Measurements from ENCODE around the gene ACTR1B.
"Not testable (repeated sequence)": the region's sequence is repeated elsewhere in the genome, so short reads cannot be mapped to it uniquely, and the experiment has no call there.

ACTR1B gene

GRCh38 chr2:97658691-97659157, 5.1 kb downstream of the ACTR1B start:
- DNase-seq (ENCODE audit: low spot score) = no peak

- DNase-seq (ENCODE audit: low spot score) = no peak
Measured at GRCh38 chr2:97657986-97658690, 5.7 kb downstream of the ACTR1B start.

- no peak for DNase-seq (ENCODE audit: low spot score)
Measured at GRCh38 chr2:97656905-97657587, 6.8 kb downstream of the ACTR1B start.

- DNase-seq (ENCODE audit: low spot score) = no peak
Measured at GRCh38 chr2:97656129-97656755, 7.6 kb downstream of the ACTR1B start.

- no peak for DNase-seq (ENCODE audit: low spot score)
Measured at GRCh38 chr2:97654791-97655190, 9.1 kb downstream of the ACTR1B start.

- no peak for DNase-seq (ENCODE audit: low spot score)
Measured at GRCh38 chr2:97654309-97654708, 9.5 kb downstream of the ACTR1B start.

GRCh38 chr2:97653874-97654273, 10.0 kb downstream of the ACTR1B start:
- DNase-seq (ENCODE audit: low spot score) = no peak

GRCh38 chr2:97653473-97653872, 10.4 kb downstream of the ACTR1B start:
- no peak for DNase-seq (ENCODE audit: low spot score)

- no peak for DNase-seq (ENCODE audit: low spot score)
Measured at GRCh38 chr2:97651114-97651513, 12.7 kb downstream of the ACTR1B start.

GRCh38 chr2:97646977-97647376, 16.9 kb downstream of the ACTR1B start:
- DNase-seq (ENCODE audit: low spot score) = no peak

- peak; percentile 99 for DNase-seq (ENCODE audit: low spot score)
Measured at GRCh38 chr2:97645695-97646629, 17.9 kb downstream of the ACTR1B start, which contains the start of gene COX5B. COX5B (plus strand) TSS chr2:97646062; CDS start chr2:97646087, 25 bp downstream.

GRCh38 chr2:97645112-97645694, 18.6 kb downstream of the ACTR1B start:
- DNase-seq (ENCODE audit: low spot score) = no peak

- peak; percentile 0 for DNase-seq (ENCODE audit: low spot score)
Measured at GRCh38 chr2:97644023-97644717, 19.7 kb downstream of the ACTR1B start.

GRCh38 chr2:97626049-97626430, 37.8 kb downstream of the ACTR1B start:
- DNase-seq (ENCODE audit: low spot score) = not testable (repeated sequence)

- not testable (repeated sequence) for DNase-seq (ENCODE audit: low spot score)
Measured at GRCh38 chr2:97625354-97626048, 38.3 kb downstream of the ACTR1B start.

GRCh38 chr2:97622976-97623375, 40.9 kb downstream of the ACTR1B start:
- not testable (repeated sequence) for DNase-seq (ENCODE audit: low spot score)

GRCh38 chr2:97620492-97620891, 43.4 kb downstream of the ACTR1B start:
- DNase-seq (ENCODE audit: low spot score) = not testable (repeated sequence)

- DNase-seq (ENCODE audit: low spot score) = not testable (repeated sequence)
Measured at GRCh38 chr2:97618939-97619827, 44.7 kb downstream of the ACTR1B start.

GRCh38 chr2:97617911-97618310, 45.9 kb downstream of the ACTR1B start:
- DNase-seq (ENCODE audit: low spot score) = no peak
